Esophagus muscularis mucosa (tissue), 4 donors: ENCODE results near the gene PPCS.

ENCODE experiments used
- EP300 ChIP-seq: sonication (generic); formaldehyde crosslinking; IDR thresholded peaks from one replicate; pipeline ENCODE4 v1.6.1; 2017; ENCODE audit warnings: antibody characterized with exemption
- POLR2A ChIP-seq: fragments of 450-650 bp; IDR thresholded peaks from one replicate; pipeline ENCODE4 v1.6.1; 2017; ENCODE audit warnings: antibody characterized with exemption, moderate library complexity, mild to moderate bottlenecking, low read depth
- POLR2AphosphoS5 ChIP-seq, 2 donors: sonication (generic); formaldehyde crosslinking; IDR thresholded peaks; one replicate each; pipeline ENCODE4 v1.6.1; 2017; ENCODE audit warnings: antibody characterized with exemption in 2 of 2
- TF ChIP-seq, protein P1 (sequence below), 3 experiments: fragments of 200-600 bp in 2 of 3; fragments of 450-650 bp in 1 of 3; sonication (generic) in 2 of 3; IDR thresholded peaks; one replicate each; pipeline ENCODE4 v1.5.1; 2017 to 2019; ENCODE audit warnings: antibody characterized with exemption in 3 of 3, mild to moderate bottlenecking in 2 of 3, moderate library complexity in 1 of 3

DNA sequence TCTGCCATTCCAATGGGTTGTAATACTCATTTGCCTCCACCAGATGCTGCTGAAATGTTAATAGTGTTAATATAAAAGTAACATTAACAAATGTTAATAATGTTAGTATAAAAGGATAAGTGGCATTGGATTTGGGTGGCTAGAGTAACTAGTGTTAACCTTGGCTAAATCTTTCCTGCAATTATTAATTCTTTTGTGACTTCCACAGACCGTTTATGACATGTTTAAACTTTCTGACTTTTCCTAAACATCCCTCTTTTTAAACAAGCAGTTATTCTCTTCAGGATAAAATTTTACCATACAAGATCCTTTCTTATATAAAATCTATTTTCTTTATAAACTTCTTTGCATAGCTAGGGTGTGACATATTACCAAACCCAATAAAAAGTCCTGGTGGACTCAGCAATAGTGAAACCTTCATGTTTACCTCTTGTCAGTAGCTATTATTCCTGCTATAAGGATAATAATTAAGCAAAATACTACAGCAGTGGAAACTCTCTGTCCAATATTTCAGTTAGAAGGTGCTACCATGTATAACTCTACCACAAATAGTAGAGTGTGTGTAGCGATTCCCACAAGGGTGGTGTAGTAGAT is 48.3 kb downstream of the PPCS start:
- TF ChIP-seq, protein P1, sequence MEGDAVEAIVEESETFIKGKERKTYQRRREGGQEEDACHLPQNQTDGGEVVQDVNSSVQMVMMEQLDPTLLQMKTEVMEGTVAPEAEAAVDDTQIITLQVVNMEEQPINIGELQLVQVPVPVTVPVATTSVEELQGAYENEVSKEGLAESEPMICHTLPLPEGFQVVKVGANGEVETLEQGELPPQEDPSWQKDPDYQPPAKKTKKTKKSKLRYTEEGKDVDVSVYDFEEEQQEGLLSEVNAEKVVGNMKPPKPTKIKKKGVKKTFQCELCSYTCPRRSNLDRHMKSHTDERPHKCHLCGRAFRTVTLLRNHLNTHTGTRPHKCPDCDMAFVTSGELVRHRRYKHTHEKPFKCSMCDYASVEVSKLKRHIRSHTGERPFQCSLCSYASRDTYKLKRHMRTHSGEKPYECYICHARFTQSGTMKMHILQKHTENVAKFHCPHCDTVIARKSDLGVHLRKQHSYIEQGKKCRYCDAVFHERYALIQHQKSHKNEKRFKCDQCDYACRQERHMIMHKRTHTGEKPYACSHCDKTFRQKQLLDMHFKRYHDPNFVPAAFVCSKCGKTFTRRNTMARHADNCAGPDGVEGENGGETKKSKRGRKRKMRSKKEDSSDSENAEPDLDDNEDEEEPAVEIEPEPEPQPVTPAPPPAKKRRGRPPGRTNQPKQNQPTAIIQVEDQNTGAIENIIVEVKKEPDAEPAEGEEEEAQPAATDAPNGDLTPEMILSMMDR (IDR thresholded peaks at IDR 0.05), result no peak
- TF ChIP-seq POLR2AphosphoS5 (IDR thresholded peaks at IDR 0.05), result no peak
- TF ChIP-seq POLR2A, result no peak
- TF ChIP-seq EP300, result no peak
